Activated CD8-positive, alpha-beta memory T cell treated with anti-CD3 and anti-CD28 coated beads, Interleukin-2, amount 50 U/mL, for 4 hours (primary cell): Measurements from ENCODE around the gene COL26A1.

Experiments used
- DNase-seq: peaks from one replicate; pipeline ENCODE4 v3.0.0-alpha.2; 2020

Gene COL26A1

DNA sequence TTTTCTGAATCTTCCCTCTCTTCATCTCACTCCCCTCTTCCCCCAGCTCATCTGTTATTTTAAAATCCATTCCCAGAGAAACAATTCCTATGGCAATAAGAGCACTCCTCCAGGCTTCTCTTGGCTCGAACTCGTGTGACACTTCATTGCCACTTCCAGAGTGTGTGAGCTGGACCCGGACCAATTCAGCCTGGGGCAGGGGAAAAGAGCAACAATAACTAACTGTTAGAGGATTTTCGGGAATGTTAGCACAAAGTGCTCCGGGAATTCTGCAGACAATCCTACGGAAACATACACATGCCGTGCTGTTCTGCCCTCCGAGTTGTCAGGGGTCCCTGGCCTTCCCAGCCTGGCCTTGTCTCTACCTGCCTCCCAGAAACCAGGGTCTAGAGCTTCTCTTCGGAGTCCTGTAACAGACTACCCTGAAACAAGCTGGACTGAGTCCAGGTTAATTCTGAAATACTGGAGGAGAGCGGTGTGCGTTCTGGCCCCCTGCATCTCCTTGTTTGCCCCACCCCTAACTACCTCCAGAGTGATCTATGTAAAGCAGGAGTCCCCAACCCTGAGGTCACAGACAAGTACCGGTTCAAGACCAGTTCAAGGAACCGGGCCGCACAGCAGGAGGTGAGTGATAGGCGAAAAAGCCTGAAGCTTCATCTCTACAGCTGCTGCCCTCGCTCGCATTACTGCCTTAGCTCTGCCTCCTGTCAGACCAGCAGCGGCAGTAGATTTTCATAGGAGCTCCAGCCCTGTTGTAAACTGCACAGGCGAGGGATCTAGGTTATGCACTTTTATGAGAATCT is 11.3 kb downstream of the COL26A1 start:
- DNase-seq: no peak

DNA sequence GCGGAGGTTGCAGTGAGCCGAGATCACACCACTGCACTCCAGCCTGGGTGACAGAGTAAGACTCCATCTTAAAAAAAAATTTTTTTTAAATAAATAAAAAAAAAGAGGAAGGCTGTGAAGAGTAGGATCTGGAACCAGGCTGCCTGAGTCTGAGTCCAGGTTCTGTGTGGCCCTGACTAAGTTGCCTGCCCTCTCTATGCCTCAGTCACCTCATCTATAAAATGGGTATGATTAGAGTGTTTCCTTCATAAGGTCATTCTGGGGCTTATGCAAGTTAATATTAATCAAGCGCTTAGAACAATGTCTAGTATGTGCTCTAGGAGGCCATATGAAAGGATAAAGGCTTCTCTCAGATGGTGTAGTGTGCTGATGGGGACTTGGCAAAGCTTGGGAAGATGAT is 12.3 kb downstream of the COL26A1 start:
- DNase-seq: no peak

DNA sequence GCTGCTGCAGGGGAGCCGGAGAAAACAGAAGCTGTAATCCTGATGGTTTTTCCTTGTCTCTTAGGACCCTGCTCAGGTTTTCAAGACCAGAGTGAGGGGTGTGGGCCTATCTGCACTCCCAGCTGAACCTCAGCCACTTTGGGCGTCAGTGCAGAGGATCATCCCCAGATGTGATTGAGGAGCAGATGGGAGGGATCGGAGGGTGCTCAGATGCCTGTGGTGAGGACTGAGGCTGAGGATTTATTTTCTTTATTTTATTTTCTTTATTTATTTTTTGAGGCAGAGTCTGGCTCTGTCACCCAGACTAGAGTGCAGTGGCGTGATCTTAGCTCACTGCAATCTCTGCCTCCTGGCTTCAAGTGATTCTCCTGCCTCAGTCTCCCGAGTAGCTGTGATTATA is 13.9 kb downstream of the COL26A1 start:
- DNase-seq: no peak

DNA sequence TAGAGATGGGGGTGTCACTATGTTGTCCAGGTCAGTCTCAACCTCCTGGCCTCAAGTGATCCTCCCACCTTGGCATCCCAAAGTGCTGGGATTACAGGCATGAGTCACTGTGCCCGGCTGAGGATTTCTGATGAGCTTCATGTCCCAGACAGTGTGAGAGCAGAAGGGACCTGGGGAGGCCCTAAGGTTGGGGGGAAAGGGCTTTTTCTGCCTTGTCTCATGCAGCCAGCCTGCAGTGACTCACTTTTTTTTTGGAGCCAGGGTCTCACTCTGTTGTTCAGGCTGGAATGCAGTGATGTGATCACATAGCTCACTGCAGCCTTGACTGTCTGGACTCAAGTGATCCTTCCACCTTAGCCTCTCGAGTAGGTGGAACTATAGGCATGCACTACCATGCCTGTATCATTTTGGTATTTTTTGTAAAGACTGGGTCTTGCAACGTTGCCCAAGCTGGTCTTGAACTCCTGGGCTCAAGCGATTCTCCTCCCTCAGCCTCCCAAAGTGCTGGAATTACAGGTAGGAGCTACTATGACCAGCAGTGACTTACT is 14.6 kb downstream of the COL26A1 start:
- no peak for DNase-seq

DNA sequence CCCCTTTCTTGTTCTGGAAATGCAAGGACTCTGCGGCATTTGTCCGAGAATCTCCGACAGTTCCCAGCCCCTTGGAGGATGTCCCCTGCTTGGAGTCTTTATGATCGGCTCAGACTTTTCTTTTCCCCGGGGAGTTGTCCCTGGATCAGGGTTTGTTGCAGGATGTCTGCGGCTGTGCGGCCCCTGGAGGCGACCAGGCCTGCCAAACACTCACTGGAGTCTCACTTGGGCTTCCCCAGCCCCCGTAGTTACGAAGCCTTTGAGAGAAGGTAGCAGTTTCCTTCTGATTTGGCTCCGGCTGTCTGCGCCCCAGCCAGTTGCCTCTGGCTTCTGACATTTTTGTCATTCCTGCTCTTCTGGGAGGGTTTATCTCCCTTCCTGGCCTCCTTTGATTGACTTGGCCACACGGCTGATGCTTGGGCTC is 16.1 kb downstream of the COL26A1 start:
- DNase-seq: no peak

DNA sequence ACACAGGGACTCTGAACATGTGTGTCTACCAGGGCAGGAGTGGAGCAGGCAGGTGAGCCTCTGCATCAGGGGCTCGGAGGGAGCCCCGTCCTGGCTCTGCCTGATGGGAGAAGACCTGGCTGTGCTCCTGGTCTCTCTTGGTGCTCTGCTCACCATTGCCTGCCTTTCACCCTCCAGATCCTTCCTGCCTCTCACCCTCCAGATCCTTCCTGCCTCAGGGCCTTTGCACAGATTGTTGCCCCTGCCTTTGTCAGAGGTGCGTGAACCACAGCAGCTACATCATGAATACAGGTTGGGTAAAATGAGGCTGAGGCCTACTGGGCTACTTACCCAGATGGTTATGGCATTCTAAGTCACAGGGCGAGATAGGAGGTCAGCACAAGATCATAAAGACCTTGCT is 16.6 kb downstream of the COL26A1 start:
- no peak for DNase-seq

DNA sequence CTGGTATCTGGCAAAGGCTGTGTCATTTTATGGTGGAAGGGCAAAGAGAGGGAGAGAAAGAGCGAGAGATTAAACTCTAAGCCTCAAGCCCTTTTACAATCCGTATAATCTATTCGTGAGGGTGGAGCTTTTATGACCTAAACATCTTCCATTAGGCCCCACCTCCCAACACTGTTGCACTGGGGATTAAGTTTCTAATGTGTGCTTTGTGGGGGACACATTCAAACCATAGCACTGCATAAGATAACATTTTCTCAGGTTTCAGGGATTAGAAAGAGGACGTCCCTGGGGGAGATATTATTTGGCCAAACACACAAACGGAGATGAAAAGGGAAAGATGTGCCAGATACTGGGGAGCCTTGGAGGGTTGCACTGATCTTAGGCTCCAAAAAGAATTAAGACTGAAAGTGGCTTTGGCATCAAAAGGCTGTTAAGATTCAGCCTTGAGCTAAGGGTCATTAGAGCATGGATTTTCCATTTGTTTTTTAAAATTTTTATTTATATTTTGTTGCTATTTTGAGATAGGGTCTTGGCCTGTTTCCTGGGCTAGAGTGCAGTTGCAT is 19.0 kb downstream of the COL26A1 start:
- DNase-seq: no peak

DNA sequence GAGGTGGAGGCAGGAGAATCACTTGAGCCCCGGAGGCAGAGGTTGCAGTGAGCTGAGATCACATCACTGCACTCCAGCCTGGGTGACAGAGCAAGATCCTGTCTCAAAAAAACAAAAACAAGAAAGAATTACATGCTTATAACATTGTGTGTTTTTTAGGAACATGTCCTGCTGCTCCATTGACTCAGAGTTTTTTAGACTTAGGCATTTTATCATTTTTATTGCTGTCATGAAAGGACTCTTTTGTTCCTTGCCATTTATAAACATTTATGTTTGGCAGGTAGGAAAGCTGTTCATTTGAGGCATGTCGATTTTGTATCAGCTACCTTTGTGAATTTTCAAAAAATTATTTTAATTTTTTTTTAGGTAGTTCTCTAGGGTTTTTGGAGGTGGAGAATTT is 20.3 kb downstream of the COL26A1 start:
- DNase-seq: no peak

DNA sequence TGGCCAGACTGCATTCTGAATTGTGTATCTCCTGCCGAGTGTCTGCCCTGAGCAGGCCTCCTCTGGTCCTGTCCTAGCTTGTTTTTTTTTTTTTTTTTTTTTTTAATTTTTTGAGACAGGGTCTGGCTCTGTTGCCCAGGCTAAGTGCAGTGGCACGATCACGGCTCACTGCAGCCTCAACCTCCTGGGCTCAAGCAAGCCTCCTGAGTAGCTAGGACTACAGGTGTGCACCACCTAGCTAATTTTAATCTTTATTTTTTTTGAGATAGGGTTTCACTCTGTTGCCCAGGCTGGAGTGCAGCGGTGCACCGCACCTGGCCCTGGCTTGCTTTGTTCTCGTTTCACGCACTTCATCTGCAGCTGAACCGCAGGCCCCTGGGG is 23.5 kb downstream of the COL26A1 start:
- DNase-seq: no peak

DNA sequence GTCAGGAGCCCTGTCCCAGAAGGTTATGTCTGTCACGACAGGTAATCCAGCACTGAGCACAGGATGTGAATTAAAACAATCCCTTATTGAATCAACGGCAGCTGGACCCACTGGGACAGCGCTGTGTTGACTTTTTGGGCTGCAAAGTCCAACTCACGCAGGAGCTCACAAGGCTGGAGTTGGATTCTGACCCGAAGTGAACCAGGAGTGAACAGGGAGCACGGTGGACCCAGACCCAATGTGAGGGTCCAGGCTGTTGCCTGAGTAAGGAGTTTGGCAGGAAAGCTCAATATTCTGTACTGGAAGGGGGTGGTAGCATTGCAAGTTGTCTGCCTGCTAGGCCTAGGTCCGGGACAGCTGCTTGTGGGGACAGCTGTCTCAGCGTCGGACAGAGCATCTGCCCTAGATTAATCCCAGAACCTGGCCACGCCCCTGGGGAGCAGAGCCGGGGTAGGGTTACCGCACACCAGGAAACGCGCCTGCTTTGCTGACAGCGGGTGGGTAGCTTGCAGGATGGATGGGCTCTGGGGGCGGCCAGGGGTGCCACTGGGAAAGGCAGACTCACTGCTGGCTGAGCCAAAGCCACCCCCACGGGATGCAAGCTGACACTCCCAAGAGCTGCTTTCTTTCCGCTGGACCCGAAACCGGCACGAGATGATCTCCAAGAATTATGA is 24.0 kb downstream of the COL26A1 start:
- no peak for DNase-seq

DNA sequence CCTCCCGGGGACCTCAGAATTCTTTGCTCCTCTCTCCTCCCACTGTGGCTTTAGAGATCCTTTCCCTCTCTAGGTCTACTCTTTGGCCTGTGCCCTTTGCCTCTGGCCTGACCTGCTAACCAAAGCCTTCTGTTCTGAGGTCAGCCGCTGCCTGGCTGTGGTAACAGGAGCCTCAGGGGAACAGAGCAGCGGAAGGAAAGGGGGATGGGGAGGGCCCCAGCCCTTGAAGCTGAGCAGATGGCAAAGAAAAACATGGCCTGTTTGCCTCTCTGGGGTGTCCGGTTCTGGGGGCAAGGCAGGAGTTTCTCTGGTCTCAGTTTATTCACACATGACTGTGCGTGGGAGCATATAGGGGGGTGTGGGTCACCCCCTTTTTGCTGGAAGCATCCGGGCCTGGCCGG is 28.2 kb downstream of the COL26A1 start:
- DNase-seq: no peak

DNA sequence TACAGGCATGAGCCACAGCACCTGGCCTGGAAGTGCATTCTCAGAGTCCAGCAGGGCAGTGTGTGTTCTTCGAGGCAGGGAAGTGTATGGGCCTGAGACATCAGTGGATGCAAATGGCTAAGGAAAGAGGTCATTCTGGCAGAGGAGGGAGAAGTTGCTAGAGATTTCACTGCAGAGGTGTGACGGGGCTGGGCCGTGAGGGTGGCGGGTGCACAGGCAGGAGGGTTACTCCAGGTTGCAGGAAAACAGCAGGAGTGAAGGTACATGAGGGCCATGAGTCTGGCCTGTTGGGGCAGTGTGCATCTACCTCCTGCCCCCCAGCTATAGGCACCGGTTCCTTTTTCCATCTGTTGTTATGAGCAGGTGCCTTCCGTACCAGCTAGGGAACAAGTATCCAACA is 29.3 kb downstream of the COL26A1 start:
- no peak for DNase-seq

DNA sequence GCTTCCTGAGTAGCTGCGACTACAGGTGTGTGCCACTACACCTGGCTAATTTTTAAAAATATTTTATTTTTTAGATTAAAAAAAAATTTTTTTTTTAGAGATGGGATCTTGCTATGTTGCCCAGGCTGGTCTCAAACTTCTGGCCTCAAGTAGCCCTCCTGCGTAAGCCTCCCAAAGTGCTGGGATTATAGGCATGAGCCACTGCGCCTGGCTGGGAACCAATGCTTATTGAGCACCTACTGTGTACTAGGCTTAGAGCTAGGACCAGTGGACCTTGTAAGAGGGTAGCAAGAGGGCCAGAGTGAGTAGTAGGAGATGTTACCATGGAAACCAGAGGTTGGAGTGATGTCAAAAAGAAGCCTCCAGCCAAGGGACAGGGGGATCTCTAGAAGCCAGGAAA is 31.2 kb downstream of the COL26A1 start:
- no peak for DNase-seq

DNA sequence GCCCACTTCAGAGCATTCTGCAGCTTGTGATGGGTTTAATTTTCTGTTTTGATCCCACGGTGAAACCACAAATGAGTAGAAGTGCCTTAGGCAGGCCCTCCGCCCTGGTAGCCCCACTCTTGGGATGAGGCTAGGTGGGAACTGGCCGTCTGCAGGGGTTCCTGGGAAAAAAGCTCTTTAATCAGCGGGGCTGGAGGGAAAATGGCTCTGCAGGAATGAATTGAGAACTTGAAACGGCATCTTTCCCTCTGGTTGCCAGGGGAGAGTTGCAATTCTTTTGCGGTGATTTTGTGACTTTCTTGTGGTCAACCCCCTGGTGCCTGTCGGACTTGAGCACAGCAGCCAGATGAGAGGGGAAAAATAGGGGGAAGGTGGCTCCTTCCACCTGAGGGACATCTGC is 32.7 kb downstream of the COL26A1 start:
- no peak for DNase-seq

DNA sequence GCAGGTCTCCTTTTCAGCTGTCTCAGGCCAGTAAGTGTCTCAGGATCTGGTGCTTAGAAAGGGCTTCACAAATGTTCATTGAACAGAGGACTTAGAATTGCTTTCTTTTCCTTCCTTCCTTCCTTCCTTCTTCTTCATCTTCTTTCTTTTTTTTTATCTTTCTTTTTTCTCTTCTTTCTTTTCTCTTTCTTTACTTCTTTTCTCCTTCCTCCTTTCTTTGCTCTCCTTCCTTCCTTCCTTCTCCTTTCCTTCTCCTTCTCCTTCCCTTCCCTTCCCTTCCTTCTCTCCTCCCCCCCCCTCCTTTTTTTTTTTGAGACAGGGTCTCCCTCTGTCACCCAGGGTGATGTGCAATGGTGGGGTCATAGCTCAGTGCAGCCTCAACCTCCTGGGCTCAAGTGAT is 34.6 kb downstream of the COL26A1 start:
- DNase-seq: no peak

DNA sequence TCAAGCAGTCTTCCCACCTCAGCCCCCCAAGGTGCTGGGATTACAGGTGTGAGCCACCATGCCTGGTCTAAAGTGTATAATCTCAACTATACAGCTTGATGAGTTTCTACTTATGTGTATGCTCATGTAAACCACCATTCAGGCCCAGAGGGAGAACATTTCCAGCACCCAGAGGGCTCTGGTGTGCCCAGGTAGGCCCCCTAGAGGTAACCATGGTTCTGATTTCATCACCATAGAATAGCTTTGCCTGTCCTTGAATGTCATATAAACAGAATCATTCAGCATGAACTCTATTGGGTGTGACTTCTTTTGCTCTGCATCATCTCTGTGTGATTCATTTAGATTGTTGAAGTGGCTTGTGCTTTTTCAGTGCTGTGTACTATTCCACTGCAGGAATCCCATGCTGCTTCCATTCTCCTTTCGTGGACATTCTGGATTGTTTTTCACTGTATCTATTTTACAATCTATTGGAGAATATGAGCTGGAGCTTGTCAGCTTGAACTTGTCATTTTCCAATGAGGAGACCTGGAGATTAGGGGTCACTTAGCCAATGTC is 35.2 kb downstream of the COL26A1 start:
- DNase-seq: no peak

DNA sequence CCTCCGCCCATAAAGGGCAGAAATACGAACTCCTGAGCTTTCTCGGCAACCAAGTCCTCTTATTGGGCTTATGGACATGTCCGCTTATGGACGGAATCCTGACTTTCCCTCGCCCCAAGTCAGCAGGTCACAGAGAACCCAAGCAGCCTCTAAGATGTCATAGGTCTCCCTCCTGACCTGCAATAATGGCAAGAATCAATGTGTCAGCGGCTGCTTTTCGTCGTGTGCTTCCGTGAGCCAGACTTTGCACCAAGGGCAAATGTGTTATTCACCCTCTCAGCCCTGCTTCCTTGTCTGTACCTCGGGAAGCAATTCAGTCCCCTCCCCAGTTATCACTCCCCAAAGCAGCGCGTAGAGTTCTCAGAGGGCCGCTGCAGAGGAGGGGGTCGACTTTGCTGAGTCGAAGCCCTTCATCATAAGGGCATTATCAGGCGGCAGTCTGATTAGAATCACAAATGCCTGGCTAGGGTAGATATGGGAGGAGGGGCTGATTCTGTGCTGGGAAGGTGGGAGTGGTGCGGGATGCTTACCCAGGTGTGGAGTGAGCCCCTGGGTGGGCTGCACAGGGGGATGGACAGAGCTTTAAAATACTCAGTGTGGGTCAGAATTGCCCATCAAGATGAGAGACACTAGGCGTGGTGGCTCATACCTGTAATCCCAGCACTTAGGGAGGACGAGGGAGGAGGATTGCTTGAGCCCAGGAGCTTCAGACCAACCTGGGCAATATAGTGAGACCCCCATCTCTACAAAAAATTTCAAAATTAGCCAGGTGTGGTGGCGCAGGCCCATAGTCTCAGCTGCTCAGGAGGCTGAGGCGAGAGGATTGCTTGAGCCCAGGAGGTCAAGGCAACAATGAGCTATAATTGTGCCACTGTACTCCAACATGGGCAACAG is 36.0 kb downstream of the COL26A1 start:
- no peak for DNase-seq

DNA sequence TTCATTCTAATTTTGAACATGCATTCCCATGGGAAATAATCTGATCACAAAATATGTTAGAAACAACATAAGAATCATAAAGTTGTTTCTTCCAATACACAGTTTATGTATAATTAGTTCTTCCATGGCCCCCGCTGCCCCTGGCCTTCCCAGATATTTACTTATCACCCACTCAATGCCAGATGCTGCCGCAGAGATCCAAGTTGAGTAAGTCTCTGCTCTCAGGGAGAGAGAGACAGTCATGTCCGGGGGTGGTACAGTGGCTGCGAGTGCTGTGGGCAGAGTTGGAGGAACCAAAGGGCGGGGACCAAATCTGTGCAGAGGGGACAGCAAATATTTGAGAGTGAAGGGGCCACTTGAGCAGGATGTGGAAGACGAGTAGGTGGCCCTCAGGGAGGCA is 37.1 kb downstream of the COL26A1 start:
- DNase-seq: no peak

DNA sequence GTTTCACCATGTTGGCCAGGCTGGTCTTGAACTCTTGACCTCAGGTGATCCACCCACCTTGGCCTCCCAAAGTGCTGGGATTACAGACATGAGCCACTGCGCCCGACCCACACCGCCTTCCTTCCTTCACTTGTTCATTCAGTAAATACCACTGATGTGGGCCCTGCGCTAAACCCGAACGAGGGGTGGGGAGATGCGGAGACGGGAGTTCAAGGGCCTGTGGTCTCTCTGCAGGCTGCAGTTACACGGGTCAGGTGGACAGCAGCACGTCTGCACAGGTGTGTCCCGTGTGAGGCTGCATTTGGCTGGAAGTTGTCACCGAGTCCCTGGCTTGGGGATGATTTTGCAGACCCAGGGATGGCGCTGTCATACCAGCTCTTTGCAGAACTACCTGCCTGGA is 38.1 kb downstream of the COL26A1 start:
- no peak for DNase-seq

DNA sequence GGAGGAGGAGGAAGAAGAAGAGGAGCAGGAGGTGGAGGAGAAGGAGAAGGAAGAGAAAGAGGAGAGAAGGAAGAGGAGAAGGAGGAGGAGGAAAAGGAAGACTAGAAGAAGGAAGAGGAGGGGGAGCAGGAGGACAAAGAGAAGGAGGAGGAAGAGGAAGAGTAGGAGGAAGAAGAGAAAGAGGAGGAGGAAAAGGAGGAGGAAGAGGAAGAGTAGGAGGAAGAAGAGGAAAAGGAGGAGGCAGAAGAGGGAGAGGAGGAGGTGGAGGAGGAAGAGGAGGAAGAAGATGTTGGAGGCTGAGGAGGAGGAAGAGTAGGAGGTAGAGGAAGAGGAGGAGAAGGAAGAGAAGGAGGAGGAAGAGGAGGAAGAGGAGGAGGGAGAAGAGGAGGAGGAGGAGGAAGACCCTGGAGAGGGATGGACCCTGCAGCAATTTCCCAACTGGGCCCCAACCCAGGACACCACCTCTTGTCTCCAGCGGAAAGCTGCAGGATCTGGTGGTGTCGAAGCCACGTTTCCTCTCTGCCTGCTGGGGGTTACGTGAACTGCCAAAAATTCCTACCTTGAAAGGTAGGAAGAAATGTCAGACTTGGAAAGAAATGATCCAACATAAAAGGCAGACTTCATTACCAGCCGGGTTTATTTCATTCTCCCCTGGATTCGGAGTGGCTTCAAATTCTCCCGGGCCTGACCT is 38.9 kb downstream of the COL26A1 start:
- DNase-seq: no peak

DNA sequence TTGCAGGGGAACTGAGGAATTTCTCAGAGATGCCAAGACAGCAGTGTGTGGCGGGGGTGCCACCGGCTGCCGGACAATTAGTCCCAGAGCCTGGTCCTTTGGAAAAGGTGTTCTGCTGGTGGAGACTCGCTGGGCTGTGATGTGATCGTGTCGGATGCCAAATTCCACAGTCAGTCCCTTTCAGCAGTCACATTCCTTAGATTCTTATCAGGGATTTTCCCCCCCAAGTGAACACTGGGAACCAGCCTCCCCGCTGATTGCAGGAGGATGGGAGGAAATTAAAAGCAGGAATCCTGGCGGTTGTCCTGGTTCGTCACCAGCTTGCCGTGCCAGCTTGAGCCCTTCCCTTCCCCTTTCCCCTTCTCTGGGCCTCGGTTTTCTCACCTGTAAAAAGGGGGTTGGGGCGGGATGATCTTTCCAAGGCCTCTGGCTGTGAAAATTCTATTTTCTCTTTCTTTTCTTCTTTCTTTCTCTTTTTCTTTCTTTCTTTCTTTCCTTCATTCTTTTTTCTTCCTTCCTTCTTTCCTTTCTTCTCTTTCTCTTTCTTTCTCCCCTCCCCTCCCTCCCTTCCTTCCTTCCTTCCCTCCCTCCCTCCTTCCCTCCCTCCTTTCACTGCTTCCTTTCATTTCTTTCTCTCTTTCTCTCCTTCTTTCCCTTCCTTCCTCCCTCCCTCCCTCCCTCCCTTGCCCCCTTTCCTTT is 39.6 kb downstream of the COL26A1 start:
- DNase-seq: no peak
